NB4 (cell line): ENCODE results near the gene ARL4D.

Experiments used
- CTCF ChIP-seq: IDR thresholded peaks from one replicate; pipeline ENCODE4 v1.5.1; 2012; ENCODE audit warnings: low read depth, low read length
- MYC ChIP-seq: IDR thresholded peaks from 2 replicates; pipeline ENCODE4 v1.6.1; 2011; ENCODE audit warnings: low read depth, low read length
- POLR2A ChIP-seq: IDR thresholded peaks from 2 replicates; pipeline ENCODE4 v1.6.1; 2011; ENCODE audit warnings: mild to moderate bottlenecking; ENCODE audit not compliant: insufficient read length; ENCODE audit errors: extremely low read depth

GRCh38 chr17:43410557-43411368 lies 12.0 kb downstream of the ARL4D start:
- no peak for TF ChIP-seq CTCF
- TF ChIP-seq POLR2A: no peak
- TF ChIP-seq MYC: no peak
